Mesodermal cell (in vitro differentiated cells): ENCODE data around the gene GOLT1A.

Source experiments
- H3K27ac ChIP-seq: 2 replicates; pipeline ENCODE4 v1.7.0; 2013; ENCODE audit warnings: mild to moderate bottlenecking, low read depth, low read length, moderate library complexity; ENCODE audit not compliant: severe bottlenecking
- H3K36me3 ChIP-seq: 2 replicates; pipeline ENCODE4 v1.7.1; 2013; ENCODE audit warnings: mild to moderate bottlenecking, low read length, moderate library complexity; ENCODE audit not compliant: control insufficient read depth, insufficient read depth
- H3K4me1 ChIP-seq: one replicate; pipeline ENCODE4 v1.7.1; 2013; ENCODE audit warnings: mild to moderate bottlenecking, low read length; ENCODE audit not compliant: insufficient read depth, control insufficient read depth, poor library complexity, severe bottlenecking
- H3K4me3 ChIP-seq: 2 replicates; pipeline ENCODE4 v1.7.0; 2013; ENCODE audit warnings: low read length, control low read depth, mild to moderate bottlenecking; ENCODE audit not compliant: insufficient read depth, poor library complexity, severe bottlenecking; ENCODE audit errors: extremely low read depth
- H3K9me3 ChIP-seq: 2 replicates; pipeline ENCODE4 v1.7.1; 2013; ENCODE audit warnings: mild to moderate bottlenecking, low read length, moderate library complexity; ENCODE audit not compliant: control insufficient read depth
- WGBS, 2 experiments: methylation state at CpG; one replicate each; pipeline ENCODE4 v1.1.5; 2013; ENCODE audit warnings: missing lambda C conversion rate in 2 of 2; ENCODE audit not compliant: insufficient coverage in 2 of 2; 5-methylcytosine and 5-hydroxymethylcytosine counted together

GOLT1A gene

GRCh38 chr1:204201348-204202040 is 12.3 kb downstream of the GOLT1A start:
- Histone ChIP-seq H3K9me3 (no peaks in the 10 kb centered on the region), H3K4me1 (peaks cover 40% of the 10 kb centered on the region), H3K4me3 (no peak overlapping the region), H3K36me3 (no peaks in the 10 kb centered on the region), H3K27ac (no peak overlapping the region)
- 89 to 90% methylated on average over 12 of the region's 12 CpGs for WGBS, 2 experiments

- no peaks in the 10 kb centered on the region for H3K36me3 ChIP-seq
- H3K4me1 ChIP-seq: peaks cover 50% of the 10 kb centered on the region
- no peak overlapping the region for H3K27ac ChIP-seq
- H3K4me3 ChIP-seq: no peak overlapping the region
- no peaks in the 10 kb centered on the region for H3K9me3 ChIP-seq
- 96 to 97% methylated on average over 6 to 8 of the region's 9 CpGs for WGBS, 2 experiments
Measured at GRCh38 chr1:204199579-204199978, 14.2 kb downstream of the GOLT1A start.

GRCh38 chr1:204198348-204199340 is 15.1 kb downstream of the GOLT1A start:
- Histone ChIP-seq H3K4me1 (peaks cover 50% of the 10 kb centered on the region), H3K9me3 (no peaks in the 10 kb centered on the region)

GRCh38 chr1:204197068-204197467 is 16.7 kb downstream of the GOLT1A start:
- H3K4me3 ChIP-seq: no peak overlapping the region
- H3K36me3 ChIP-seq: no peaks in the 10 kb centered on the region
- H3K27ac ChIP-seq: no peak overlapping the region
- peaks cover 50% of the 10 kb centered on the region for H3K4me1 ChIP-seq
- no peaks in the 10 kb centered on the region for H3K9me3 ChIP-seq
- WGBS, 2 experiments: 80 to 94% methylated on average over 3 to 4 of the region's 5 CpGs

More at GRCh38 chr1:204198348-204199340, 15.1 kb downstream of the GOLT1A start:
- 86 to 87% methylated on average over 8 to 10 of the region's 18 CpGs for WGBS, 2 experiments
- H3K36me3 ChIP-seq: no peaks in the 10 kb centered on the region
- H3K4me3 ChIP-seq: no peak overlapping the region
- peak overlapping the region; percentile 41 for H3K27ac ChIP-seq

- no peak within 1 kb of the TSS for H3K4me3 ChIP-seq
- peaks cover 50% of the 10 kb centered on the region for H3K4me1 ChIP-seq
- WGBS, 2 experiments: 65 to 85% methylated on average over 10 to 12 of the region's 18 CpGs
- H3K9me3 ChIP-seq: no peaks in the 10 kb centered on the region
- no peaks in the 10 kb centered on the region for H3K36me3 ChIP-seq
- peak within 1 kb of the TSS; percentile 2 for H3K27ac ChIP-seq
Measured at GRCh38 chr1:204196068-204196795, 17.6 kb downstream of the GOLT1A start, which contains the start of gene KISS1. TSS of gene KISS1 (minus strand) at chr1:204196491. CDS start at chr1:204192876, 3,615 bp downstream.

- Histone ChIP-seq H3K36me3 (no peaks in the 10 kb centered on the region), H3K27ac (no peak overlapping the region), H3K4me1 (peaks cover 42% of the 10 kb centered on the region), H3K9me3 (no peaks in the 10 kb centered on the region), H3K4me3 (no peak overlapping the region)
- 79 to 82% methylated on average over 2 of the region's 7 CpGs for WGBS, 2 experiments
Measured at GRCh38 chr1:204194771-204195170, 19.0 kb downstream of the GOLT1A start.

- Histone ChIP-seq H3K4me3 (no peak overlapping the region), H3K36me3 (no peaks in the 10 kb centered on the region), H3K27ac (no peak overlapping the region), H3K4me1 (peaks cover 35% of the 10 kb centered on the region), H3K9me3 (no peaks in the 10 kb centered on the region)
- WGBS, 2 experiments: 86% methylated on average over 1 of the region's 2 CpGs; no CpG with 5 or more reads in 1 of the 2 experiments
Measured at GRCh38 chr1:204194080-204194479, 19.7 kb downstream of the GOLT1A start.

- Histone ChIP-seq H3K4me1 (peaks cover 22% of the 10 kb centered on the region), H3K4me3 (no peak overlapping the region), H3K36me3 (no peaks in the 10 kb centered on the region), H3K27ac (no peak overlapping the region), H3K9me3 (no peaks in the 10 kb centered on the region)
- 84 to 96% methylated on average over 2 to 3 of the region's 3 CpGs for WGBS, 2 experiments
Measured at GRCh38 chr1:204192589-204193352, 21.0 kb downstream of the GOLT1A start.

- H3K27ac ChIP-seq: no peak overlapping the region
- 95 to 100% methylated on average over 2 of the region's 2 CpGs for WGBS, 2 experiments
- no peaks in the 10 kb centered on the region for H3K36me3 ChIP-seq
- no peaks in the 10 kb centered on the region for H3K9me3 ChIP-seq
- H3K4me3 ChIP-seq: no peak overlapping the region
- H3K4me1 ChIP-seq: peaks cover 16% of the 10 kb centered on the region
Measured at GRCh38 chr1:204192046-204192445, 21.7 kb downstream of the GOLT1A start.

- Histone ChIP-seq H3K27ac (no peak overlapping the region), H3K36me3 (no peaks in the 10 kb centered on the region), H3K9me3 (no peaks in the 10 kb centered on the region), H3K4me1 (peaks cover 10% of the 10 kb centered on the region), H3K4me3 (no peak overlapping the region)
- WGBS, 2 experiments: 96 to 100% methylated on average over 5 of the region's 7 CpGs
Measured at GRCh38 chr1:204191456-204191855, 22.3 kb downstream of the GOLT1A start.
